Middle frontal gyrus (tissue), 1 donor: ENCODE results near the gene RCSD1.

Experiments used
- DNase-seq: peaks from one replicate; pipeline ENCODE4 v3.0.0-alpha.2; 2015; ENCODE audit warnings: low spot score; ENCODE audit errors: extremely low spot score

RCSD1 gene

DNA sequence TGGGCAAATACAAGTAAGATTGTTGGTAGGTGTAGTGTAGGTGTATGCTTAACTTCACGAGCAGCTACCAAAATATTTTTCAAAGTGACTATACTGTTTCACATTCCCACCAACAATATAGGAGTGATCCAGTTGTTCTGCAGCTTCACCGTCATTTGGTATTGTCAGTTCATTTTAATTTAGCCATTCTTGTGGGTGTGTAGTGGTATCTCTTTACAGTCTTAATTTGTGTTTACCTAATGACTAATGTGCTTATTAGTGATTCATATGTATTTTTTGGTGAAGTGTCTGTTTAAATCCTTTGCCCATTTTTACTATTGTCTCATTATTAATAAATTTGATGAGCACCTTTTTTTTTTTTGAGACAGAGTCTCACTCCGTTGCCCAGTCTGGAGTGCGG is 35.4 kb downstream of the RCSD1 start:
- no peak for DNase-seq

DNA sequence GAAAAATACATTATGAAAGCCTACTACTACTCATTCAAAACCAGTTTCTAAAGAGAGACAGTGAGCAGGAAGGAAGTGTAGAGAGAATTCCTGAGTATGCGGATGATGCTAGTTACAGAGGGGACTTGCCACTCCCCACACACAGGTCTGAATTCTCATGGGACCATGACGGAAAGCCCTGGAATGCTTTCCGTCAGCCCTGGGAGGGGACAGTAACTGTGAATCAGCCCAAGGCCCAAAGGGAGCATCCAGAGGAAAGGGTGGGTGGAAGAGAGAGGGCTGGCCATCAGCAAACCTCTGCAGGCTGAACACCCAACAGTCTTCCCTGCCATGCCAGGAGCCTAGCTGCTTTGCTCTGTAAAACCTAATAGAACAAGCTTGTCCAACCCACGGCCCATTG is 36.4 kb downstream of the RCSD1 start:
- DNase-seq, result no peak

DNA sequence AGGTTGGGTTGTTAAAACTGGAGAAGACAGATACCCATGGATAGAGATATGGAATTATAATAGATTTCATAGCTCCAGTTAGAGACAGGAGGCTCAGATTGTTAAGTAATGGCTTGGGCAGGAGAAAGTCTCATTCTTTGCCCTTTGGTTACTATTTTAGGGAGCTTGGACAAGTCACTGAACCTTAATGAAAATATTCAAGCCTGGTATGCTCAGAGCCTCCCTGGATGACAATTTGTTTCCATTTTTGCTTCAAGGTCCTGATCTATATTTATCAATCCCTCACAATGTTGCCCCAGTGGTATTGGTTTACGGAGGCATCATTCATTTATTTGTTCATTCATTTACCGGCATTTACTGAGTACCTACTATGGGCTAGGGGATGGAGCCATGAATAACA is 37.5 kb downstream of the RCSD1 start:
- DNase-seq, result no peak

DNA sequence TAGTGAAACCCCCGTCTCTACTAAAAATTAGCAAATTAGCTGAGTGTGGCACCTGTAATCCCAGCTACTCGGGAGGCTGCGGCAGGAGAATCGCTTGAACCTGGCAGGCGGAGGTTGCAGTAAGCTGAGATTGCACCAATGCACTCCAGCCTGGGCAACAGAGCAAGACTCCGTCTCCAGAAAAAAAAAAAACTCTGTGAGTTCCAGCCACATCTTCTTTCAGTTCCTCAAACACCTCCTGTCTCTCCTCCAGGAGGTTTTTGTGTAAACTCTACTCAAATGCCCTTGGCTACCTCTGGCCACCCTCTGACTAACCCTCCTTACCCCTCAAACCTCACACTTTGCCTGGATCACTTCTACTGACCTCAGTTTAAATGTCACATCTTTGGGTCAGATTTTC is 38.1 kb downstream of the RCSD1 start:
- DNase-seq, result no peak

DNA sequence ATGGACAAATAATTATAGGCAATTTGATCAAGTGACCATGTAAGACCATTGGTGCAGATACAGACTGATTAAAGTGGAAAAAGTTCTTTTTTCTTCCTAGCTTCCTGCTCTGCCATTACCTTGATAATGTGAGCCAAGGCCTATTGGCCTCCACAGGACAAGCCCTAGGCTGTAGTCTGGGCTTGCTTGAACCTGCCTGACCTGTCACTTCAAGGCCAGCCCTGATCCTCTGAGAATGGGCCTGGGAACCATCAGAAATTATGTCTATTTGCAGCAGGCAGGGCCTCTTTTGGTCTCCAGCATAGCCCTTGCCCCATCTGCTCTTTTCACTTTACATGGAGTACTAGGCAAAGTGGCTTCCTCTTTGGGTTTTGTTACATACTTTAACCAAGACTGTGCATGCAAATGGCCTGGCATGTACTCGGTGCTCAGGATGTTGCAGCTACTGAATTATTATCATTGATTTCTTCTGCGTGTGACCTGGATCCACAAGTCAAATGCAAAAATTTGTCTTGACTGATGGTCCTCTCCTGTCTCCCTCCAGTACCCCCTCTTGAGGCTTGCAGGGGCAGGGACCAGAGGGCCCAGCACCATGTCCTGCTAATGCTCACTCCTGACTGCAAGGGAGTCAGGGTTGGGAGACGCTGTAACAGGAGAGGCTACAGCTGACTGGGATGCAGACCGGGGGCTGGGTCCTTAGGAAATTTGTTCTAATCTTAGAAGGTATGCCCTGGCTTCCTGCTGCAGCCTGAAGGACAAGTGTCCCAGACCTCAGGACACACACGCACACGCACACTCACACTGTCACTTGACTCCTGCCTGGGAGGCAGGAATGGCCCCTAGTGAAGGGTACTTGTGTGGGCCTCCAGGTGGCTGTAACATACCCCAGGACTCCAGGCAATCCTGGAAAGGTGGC is 39.4 kb downstream of the RCSD1 start:
- DNase-seq, result no peak

DNA sequence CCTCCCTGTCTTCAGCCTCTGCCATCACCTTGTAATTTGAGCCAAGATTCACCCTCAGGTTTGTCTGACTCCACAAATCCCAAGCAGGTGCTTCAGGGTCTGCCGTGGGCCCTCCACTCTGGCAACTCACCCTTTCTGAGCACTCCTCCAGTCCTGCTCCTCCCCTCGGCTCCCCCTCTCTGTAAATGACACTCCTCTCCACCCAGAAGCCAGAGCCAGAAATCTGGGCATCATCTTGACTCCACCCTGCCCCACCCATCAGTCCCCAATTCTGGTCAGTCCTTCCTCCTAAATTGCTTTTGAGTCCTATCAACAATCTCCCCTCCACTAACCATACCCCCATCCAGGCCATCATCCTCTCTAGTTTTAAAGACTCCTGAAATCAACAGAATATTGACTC is 40.5 kb downstream of the RCSD1 start:
- DNase-seq, result no peak

DNA sequence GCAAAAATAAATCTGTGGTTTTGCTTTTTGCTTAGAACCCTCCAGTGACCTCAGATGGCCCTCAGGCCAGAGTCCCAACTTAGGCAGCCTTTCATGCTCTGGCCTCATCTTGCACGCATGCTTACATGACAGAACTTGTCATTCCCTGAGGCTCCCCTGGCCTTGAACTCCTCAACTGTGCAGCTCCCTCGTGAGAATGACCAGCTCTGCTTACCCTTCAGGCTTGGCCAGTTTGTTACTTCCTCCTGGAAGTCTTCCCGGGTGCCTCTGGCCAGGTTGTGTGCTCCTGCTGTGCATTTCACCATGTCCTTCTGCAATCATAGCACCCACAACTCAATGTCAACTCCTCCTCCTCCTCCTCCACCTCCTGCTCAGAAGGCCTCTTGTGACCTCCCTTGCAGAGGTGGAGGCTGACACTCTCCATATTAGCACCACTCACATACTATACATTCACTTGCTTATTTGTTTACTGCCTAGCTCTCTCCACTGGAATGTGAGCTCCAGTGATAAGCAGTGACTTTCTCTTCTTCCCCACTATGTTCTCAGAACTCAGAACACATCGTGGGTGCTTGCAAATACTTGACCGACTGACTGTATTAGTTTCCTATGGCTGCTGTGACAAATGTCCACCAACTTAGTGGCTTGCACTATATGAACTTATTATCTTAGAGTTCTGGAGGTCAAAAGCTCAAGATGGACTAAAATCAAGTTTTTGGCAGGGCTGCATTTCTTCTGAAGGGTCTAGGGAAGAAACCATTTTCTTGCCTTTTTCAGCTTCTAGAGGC is 41.9 kb downstream of the RCSD1 start:
- DNase-seq, result no peak

DNA sequence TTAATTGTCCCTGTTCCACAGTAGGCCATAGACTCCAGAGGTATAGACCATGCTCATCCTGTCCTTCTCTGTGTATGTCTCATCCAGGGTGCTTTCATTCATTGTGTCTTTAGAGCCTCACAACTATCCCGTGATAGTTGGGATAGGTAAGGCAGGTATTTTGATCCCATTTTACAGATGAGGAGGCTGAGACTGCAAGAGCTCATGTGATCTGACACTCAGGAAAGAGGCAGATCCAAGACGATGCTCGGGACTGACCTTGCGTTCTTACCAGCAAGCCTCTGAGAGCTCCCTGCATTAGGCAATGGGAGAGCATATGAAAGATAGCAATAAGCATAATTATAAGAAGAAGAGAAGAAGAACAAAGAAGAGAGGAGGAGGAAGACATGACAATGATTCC is 42.8 kb downstream of the RCSD1 start:
- DNase-seq, result no peak

DNA sequence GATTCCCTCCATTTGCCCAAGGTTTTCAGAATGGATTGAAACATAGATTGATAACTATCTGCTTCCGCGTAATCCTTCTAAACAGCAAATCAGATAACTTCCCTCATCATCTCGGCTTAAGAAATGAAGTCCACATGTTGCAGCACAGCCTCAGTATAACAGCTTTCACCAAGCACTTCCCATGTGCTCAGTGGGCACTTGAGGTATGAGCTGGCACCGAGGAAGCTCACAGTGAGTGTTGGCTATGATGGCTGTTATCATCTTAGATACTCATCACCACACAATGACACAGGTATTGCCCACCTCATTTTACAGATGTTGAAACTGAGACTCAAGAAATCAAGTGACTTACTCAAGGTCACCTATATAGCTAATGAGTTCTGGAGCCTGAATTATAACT is 43.2 kb downstream of the RCSD1 start:
- no peak for DNase-seq

DNA sequence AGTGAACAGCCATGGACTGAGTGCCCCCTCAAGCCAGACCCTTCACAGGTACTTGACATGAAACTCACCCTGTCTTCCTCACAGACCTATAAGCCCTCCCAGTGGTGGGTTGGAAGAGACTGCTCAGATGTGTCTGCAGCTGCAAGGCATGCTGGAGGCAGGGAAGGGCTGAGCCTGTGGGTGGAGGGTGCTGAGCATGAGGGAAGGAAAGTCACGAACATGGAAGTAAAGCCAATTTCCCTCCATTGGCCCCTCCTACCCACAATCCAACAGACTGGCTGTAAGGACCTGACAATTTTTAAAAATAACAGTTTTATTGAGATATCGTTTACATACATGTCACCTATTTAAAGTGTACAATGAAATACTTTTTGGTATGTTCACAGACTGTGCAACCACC is 44.1 kb downstream of the RCSD1 start:
- DNase-seq, result no peak

DNA sequence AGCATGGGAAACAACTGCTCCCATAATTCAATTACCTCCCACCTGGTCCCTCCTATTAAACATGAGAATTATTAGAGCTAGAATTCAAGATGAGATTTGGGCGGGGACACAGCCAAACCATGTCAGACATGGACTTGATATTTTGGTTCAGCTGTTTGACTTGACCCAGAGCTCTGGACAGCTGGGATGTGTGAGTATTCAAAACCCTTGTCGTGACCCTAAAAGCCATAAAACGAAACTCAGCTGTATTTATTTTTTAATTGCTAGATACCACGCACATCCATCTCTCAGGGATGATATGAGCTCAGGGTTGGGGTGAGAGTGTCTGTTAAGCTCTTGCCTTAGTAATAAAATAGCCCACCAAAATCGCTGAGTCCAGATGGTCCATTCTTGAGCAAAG is 45.4 kb downstream of the RCSD1 start:
- no peak for DNase-seq

DNA sequence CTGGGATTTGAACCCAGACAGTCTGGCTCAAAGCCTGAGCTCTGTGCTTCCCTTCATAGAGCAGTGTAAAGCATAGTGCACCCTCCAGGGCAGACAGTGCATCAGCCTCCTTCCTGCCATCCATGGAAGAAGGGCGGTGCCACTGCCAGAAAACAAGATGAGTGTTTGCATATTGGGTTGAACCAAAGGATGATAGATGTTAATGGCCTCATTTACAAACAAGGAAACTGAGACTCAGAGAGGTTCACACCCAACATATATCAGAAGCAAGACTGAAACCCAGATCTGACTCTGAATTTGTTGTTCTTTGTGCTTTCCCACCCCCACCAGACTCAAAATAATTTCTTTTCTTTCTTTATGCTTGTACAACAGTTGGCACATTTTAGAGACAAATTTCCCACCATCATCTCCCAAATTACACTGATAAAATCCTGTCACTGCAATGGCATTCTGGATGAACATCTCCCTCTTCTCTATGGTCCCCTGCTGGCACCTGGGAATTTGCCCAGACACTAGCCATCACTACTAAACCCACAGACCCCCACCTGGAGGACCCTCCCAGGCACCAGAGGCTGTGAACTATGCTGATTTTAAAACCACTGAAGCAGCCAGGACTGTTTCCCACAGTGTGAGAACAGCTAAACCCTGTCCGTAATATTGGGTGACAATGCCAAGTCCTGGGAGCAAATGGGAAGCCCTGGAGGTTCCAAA is 46.3 kb downstream of the RCSD1 start:
- no peak for DNase-seq

DNA sequence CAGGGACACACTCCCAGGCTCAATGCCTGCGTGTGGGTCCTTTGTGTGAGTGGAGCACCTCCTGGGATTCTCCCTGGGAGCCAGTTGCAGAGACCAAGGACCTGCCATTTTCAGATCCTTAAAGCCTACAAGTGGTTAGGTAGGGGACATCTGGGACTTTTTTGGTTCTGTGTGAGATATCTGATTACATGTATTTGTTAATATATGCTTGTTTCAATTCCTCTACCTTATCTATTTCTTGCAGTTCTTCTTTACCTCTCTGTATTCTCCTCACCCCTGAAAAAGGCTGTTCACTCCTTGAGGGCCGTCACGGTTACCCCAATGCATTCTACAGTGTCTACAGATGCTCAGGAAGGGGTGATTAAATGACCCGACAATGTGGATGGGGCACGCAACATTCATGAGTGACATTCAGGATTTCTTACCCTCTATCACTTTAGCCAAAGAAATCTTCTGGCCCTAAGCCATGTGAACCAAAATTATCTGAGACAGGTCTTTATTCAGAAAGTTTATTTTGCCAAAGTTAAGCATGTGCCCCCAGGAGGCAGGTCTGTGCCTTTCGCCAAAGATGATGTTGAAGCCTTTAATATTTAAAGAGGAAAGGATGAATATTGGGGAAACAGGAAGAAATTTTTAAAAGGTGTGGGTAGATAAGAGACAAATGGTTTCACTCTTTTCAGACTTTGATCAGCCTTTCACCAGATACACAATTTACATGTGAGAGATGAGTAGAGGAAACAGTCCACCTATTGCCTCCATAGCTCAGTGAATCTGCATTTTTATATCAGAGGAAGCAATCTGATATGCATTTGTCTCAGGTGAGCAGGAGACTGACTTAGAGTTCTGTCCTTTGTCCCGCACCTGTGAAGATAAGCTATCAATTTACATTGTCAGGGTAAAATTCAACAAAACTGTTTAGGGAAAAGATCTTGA is 47.1 kb downstream of the RCSD1 start:
- no peak for DNase-seq

DNA sequence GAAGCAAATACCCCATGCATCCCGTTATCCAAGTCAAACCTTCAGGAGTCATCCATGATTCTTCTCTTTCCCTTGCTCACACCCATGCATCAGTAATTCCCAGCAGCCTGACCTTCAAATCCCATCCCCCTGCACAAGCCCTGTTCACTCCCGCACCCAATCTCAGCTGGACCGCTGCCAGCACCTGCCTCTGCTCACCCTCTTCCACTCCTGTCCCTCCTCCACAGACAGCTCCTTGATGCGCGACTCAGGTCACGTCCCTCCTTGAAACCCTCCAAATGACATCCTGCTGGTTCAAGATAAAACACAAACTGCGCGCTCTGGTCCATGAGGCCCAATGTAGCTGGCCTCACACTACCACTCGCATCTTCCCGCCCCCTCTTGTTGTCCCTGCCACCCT is 48.4 kb downstream of the RCSD1 start:
- no peak for DNase-seq

DNA sequence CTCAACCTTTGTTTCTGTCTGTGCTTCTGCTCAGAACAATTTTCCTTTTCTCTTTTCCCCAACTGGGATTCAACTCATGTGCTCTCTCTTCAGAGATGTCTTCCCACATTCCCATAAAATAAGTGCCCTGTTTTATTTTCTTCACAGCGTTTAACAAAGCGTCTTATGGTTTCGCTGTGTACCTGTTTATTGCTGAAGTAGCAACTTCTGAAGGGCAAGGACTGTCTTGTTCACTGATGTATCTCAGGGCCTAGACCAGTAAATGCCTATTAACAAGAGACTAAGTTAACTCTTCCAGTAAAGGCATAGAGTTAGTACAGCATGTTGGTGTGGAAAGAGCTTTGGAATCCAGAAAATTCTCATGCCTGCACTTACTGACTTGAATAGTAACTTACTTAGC is 48.8 kb downstream of the RCSD1 start:
- DNase-seq, result no peak

DNA sequence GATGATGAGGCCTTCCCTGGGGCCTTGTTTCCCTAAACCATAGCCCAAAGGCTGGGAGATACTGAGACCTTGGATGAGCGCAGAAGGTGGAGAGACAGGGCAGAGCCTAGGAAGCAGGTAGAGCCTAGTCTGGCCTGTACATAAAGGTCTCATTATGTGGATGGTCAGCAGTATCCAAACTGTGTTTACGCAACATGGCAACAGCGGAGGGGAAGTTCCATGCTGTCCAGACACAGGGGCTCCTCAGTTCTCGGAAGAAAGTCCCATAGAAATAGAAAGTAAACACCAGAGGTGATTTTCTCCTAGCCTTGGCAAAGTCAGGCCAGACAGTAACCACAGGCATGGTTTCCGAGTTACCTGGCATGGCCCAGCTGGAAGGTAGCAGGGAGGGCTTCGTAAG is 49.7 kb downstream of the RCSD1 start:
- no peak for DNase-seq

DNA sequence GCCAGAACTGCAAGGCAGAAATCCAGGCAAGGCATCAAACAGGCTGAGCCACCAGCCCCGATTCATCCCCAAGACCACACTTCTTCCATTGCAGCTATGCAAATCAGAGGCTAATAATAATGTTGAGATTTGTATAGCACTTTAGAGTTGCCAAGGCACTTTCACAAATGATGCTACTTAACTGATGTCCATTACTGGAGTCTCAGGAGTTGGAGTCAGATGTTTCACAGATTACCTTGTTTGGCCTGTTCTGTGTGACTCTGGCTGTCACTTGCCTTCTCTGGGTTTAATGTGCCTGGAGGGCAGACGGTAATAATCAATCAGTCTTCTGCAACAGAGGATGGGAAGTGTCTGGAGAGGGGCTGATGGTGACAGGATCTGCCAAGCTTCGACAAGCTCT is 51.0 kb downstream of the RCSD1 start:
- DNase-seq, result no peak

DNA sequence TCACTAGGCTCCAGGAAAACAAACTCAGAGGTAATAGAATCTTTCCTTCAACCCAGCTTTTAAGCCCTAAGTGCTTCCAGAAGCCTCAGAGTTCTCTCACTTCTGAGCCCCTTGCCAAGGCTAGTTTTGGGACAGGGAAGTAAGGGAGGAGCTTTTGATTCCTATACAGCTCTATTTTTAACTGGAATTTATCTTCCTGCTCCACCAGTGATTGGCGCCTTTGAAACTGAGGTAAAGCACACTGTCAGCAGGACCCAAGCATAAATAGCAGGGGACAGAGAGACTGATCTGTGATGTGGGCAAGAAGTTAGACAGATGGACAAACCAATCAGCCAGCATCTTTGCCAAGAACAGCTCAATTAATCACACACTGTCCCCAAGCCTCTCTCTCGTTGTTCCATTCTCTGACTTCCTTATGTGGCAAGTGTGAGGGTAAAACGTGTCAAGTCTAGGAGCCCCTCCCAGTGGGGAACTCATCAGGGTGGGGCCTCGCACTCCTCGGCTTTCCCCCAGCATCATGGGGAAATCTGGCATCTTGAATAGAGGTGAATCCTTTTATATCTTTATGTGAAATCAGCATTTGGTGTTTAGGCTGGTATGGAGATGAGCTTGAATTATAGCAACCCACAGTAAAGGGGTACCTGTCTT is 51.5 kb downstream of the RCSD1 start:
- no peak for DNase-seq

DNA sequence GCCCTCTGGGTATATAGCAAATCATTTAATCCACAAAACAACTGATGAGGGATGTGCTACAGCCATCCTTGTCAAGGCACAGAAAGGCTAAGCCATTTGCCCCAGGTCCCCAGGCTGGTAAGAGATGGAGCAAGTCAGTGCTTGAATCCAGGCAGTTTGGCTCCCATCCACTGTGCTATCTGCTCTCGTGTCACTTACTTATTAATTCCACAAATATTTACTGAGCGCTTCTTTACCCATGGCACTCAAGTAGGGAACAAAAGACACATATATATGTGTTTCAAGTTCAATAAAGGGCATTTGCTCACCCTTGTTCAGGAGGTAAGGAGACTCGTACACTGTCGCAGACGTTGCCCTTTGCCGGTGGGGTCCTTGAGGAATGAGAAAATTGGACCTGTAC is 53.2 kb downstream of the RCSD1 start:
- DNase-seq, result no peak
